ENCODE results near the gene SCNN1A.

DNA sequence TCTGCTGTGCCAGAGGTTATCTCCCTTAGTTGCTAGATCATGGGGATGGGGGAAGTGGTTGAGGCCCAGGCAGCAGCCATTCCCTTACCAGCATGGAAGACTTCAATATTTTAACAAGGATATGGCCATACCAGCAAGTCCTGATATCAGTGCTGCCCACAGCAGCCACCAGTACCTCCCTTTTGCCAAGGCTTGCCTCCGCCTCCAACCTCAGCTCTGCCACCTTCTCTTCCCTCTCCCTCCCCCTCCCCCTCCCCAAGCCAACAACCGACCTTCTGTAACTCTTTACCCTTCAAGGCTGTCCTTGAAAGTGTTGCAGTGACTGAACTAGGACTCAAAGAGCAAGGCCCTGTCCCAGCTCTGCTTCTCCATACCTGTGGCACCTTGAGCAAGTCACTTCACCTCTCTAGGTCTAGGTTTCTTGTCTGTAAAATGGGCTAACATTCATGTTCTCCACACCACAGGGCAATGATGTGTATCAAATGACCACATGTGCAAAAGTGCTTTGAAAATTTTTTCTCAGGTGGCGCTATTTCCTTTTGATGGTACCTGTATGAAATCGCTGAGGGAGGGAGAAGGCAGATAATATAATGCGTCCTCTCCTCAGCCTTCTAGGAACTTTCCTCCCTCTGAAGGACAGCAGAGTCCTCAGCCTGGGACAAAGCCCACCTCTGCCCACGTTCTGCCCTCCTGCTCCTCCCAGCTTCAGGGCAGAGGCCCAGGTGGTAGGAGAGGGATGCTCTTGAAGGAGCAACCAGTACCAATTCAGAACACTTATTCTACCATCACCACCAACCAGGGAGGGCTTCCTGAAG is 50.2 kb downstream of the SCNN1A start:
- TF ChIP-seq CEBPB (IDR thresholded peaks at IDR 0.05; ENCODE audit: borderline replicate concordance, low read depth, low read length) (no peak), TBP (CRISPR knock-in tag; IDR thresholded peaks at IDR 0.05) (no peak), NR1H2 (CRISPR knock-in tag; IDR thresholded peaks at IDR 0.05; ENCODE audit: borderline replicate concordance, low read depth) (no peak), ZSCAN31 (CRISPR knock-in tag; IDR thresholded peaks at IDR 0.05; ENCODE audit: low read depth) (no peak)

Data from HepG2 (cell line).